NCI-H146 treated with DMSO at 0.1 percent for 48 hours (cell line): ENCODE measurements around the gene GRIK1.

Experiments used
- DNase-seq: peaks from one replicate; lab custom pipeline; 2025; ENCODE audit not compliant: unreplicated experiment; lab: John Stamatoyannopoulos, UW

GRIK1 gene

GRCh38 chr21:29496337-29496736 is 443.5 kb downstream of the GRIK1 start:
- DNase-seq, result no peak

DNA sequence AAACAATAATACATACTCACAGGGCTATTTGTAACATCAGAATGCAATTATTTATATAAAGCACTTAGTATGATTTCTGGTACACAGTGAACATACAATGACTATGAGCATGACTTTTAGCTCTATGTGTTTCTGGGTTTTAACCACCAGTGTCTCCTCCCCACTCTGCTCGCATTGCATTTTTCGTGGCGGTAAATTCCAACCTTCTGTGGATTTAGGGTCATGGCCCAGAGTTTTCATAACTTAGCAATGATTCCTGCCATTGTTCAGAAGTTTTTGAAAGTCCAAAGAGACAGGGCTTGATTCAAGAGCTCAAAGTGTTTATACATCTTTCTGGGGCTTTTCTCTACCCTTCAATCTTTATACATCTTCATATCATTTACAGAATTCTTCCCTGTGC is 449.8 kb downstream of the GRIK1 start:
- DNase-seq, result no peak

- DNase-seq, result no peak
Measured at GRCh38 chr21:29487154-29487553, 452.6 kb downstream of the GRIK1 start.
